PC-3 (cell line): Measurements from ENCODE around the gene CARNS1. TPM values are rescaled to one million over a fixed set of nuclear protein-coding genes. Genes with fewer than 3 reads are reported as not detected.
A peak's percentile ranks its signal among the peaks of the same experiment; 100 is the strongest.

Source experiments
- ATAC-seq: fragments of 200-7000 bp; cut with Tn5 transposase; 2 replicates; pipeline ENCODE4 v1.9.1; 2020; ENCODE audit warnings: mild to moderate bottlenecking, moderate library complexity
- BruUV-seq: library from RNA; stranded (reverse); fragments of 400-500 nt; replicated peaks from 2 replicates; lab custom pipeline; 2021; lab: Mats Ljungman, UMichigan
- CTCF ChIA-PET: fragments of 300-600 bp; sonication (Branson Sonifier 250); formaldehyde crosslinking; loops from one replicate; lab custom pipeline; 2022; ENCODE audit warnings: antibody characterized with exemption; lab: Charles Lee
- POLR2A ChIA-PET: fragments of 300-600 bp; sonication (Branson Sonifier 250); formaldehyde crosslinking; loops from one replicate; lab custom pipeline; 2022; ENCODE audit warnings: antibody characterized with exemption; ENCODE audit not compliant: unreplicated experiment; lab: Charles Lee
- DNase-seq: peaks from one replicate; pipeline ENCODE4 v3.0.0-alpha.2; 2015
- H2AFZ ChIP-seq: fragments of 300-600 bp; sonication (generic); 2 replicates; pipeline ENCODE4 v1.6.0; 2016; ENCODE audit warnings: antibody characterized with exemption, low read length
- H3F3A ChIP-seq: fragments of 300-600 bp; sonication (generic); one replicate; pipeline ENCODE4 v1.6.0; 2017; ENCODE audit warnings: antibody characterized with exemption, low read length, control low read depth, mild to moderate bottlenecking; ENCODE audit not compliant: unreplicated experiment
- H3K27ac ChIP-seq: fragments of 300-600 bp; sonication (generic); 2 replicates; pipeline ENCODE4 v1.5.1; 2016; ENCODE audit warnings: mild to moderate bottlenecking, low read length
- H3K27me3 ChIP-seq: fragments of 300-600 bp; sonication (generic); 2 replicates; pipeline ENCODE4 v1.6.1; 2016; ENCODE audit warnings: low read length, mixed read lengths
- H3K36me3 ChIP-seq: fragments of 300-600 bp; sonication (generic); 2 replicates; pipeline ENCODE4 v1.6.1; 2016; ENCODE audit warnings: low read depth, mixed run types, low read length, mixed read lengths
- H3K4me1 ChIP-seq: fragments of 300-600 bp; sonication (generic); 2 replicates; pipeline ENCODE4 v1.5.1; 2016; ENCODE audit warnings: low read length; ENCODE audit not compliant: insufficient read depth
- H3K4me2 ChIP-seq: fragments of 300-600 bp; sonication (generic); 2 replicates; pipeline ENCODE4 v1.6.0; 2016; ENCODE audit warnings: low read length
- H3K4me3 ChIP-seq: fragments of 300-600 bp; sonication (generic); 2 replicates; pipeline ENCODE4 v1.5.1; 2016; ENCODE audit warnings: mild to moderate bottlenecking, low read length, mixed read lengths
- H3K79me2 ChIP-seq: fragments of 300-600 bp; sonication (generic); 2 replicates; pipeline ENCODE4 v1.6.1; 2017; ENCODE audit warnings: low read length, mixed read lengths
- H3K9ac ChIP-seq: fragments of 300-600 bp; sonication (generic); 2 replicates; pipeline ENCODE4 v1.6.0; 2016; ENCODE audit warnings: mild to moderate bottlenecking, low read length
- H3K9me2 ChIP-seq: fragments of 300-600 bp; sonication (generic); replicated peaks from 2 replicates; pipeline ENCODE4 v1.6.1; 2016; ENCODE audit warnings: mixed run types, low read length, mixed read lengths
- H3K9me3 ChIP-seq: fragments of 300-600 bp; sonication (generic); 2 replicates; pipeline ENCODE4 v1.6.1; 2016; ENCODE audit warnings: low read length, mixed read lengths
- H4K20me1 ChIP-seq: fragments of 300-600 bp; sonication (generic); 2 replicates; pipeline ENCODE4 v1.6.1; 2016; ENCODE audit warnings: low read length, mixed read lengths
- EZH2 ChIP-seq: fragments of 300-600 bp; sonication (generic); IDR thresholded peaks from one replicate; pipeline ENCODE4 v1.6.1; 2017; ENCODE audit warnings: antibody characterized with exemption, mild to moderate bottlenecking, low read length; ENCODE audit not compliant: unreplicated experiment
- EZH2phosphoT487 ChIP-seq: fragments of 300-600 bp; sonication (generic); IDR thresholded peaks from 2 replicates; pipeline ENCODE4 v1.6.1; 2018; ENCODE audit warnings: mild to moderate bottlenecking, antibody characterized with exemption, low read length, borderline replicate concordance
- intact Hi-C: fragments of 100-400 bp; cut with micrococcal nuclease; formaldehyde crosslinking; loops from 2 replicates; pipeline ENCODE4 v1.9.0; 2023
- total RNA-seq: library from RNA; depleted of rRNA; stranded (reverse); fragments of >200 nt; gene quantifications from 2 replicates; pipeline ENCODE4 v1.2.3, GENCODE V29; 2014
- TF ChIP-seq, protein P1 (sequence below): fragments of 300-600 bp; sonication (generic); conservative IDR thresholded peaks from 2 replicates; pipeline ENCODE4 v1.5.1; 2017; ENCODE audit warnings: antibody characterized with exemption, low read depth, mild to moderate bottlenecking, low read length

CARNS1 gene
- total RNA-seq, 1 experiment from 2014 or later = 0.22 TPM

DNA sequence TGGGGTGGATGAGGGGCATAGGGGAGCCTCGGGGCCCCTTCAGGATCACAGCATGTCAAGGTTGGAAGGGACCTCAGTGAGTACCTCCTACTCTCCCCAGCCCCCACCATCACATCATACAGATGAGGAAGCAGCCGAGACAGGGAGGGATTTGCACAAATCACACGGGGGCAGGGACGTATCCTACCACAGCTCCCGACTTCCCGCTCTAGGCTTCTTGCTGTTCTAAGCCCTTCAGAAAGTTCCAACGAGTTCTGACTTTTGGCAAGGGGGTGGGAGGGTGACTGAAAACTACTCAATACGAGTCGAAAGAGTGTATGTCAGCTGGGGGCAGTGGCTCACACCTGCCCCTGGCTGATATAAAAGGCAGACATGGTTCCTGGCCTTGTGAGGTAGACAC is 28.4 kb upstream of the CARNS1 start:
- ATAC-seq (no peak), DNase-seq (no peak)
- ChIA-PET POLR2A (no interaction called here), CTCF (interaction anchor here (0.8 kb wide), 1 partner anchor 34 kb away, joined by 4 read pairs; no protein-coding TSS in a partner anchor)
- Histone ChIP-seq H3K9me3 (no peaks in the 10 kb centered on the region), H4K20me1 (no peaks in the 10 kb centered on the region), H3K79me2 (peaks cover 19% of the 10 kb centered on the region), H3K36me3 (no peaks in the 10 kb centered on the region), H2AFZ (no peak overlapping the region), H3K27ac (no peak overlapping the region), H3K4me2 (no peak overlapping the region), H3K27me3 (no peaks in the 10 kb centered on the region), H3K9me2 (no peaks in the 10 kb centered on the region), H3F3A (no peaks in the 10 kb centered on the region), H3K4me3 (no peak overlapping the region), H3K9ac (no peak overlapping the region), H3K4me1 (peaks cover 22% of the 10 kb centered on the region)
- TF ChIP-seq, protein P1, sequence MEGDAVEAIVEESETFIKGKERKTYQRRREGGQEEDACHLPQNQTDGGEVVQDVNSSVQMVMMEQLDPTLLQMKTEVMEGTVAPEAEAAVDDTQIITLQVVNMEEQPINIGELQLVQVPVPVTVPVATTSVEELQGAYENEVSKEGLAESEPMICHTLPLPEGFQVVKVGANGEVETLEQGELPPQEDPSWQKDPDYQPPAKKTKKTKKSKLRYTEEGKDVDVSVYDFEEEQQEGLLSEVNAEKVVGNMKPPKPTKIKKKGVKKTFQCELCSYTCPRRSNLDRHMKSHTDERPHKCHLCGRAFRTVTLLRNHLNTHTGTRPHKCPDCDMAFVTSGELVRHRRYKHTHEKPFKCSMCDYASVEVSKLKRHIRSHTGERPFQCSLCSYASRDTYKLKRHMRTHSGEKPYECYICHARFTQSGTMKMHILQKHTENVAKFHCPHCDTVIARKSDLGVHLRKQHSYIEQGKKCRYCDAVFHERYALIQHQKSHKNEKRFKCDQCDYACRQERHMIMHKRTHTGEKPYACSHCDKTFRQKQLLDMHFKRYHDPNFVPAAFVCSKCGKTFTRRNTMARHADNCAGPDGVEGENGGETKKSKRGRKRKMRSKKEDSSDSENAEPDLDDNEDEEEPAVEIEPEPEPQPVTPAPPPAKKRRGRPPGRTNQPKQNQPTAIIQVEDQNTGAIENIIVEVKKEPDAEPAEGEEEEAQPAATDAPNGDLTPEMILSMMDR = no peak
- TF ChIP-seq EZH2 (no peak), EZH2phosphoT487 (no peak)
- intact Hi-C loops = no loop called here
- no TSS peak for BruUV-seq

GRCh38 chr11:67387518-67387917 is 28.0 kb upstream of the CARNS1 start:
- H3K36me3 ChIP-seq = no peaks in the 10 kb centered on the region
- no peak for ATAC-seq
- H3K4me3 ChIP-seq = no peak overlapping the region
- BruUV-seq = no TSS peak
- H3K4me2 ChIP-seq = no peak overlapping the region
- ChIA-PET POLR2A (no interaction called here), CTCF (no interaction called here)
- no peaks in the 10 kb centered on the region for H4K20me1 ChIP-seq
- no peak overlapping the region for H2AFZ ChIP-seq
- H3K4me1 ChIP-seq = peaks cover 18% of the 10 kb centered on the region
- H3K9ac ChIP-seq = no peak overlapping the region
- TF ChIP-seq, protein P1 = no peak
- TF ChIP-seq EZH2 (no peak), EZH2phosphoT487 (no peak)
- H3K79me2 ChIP-seq = peaks cover 24% of the 10 kb centered on the region
- intact Hi-C loops = no loop called here
- H3K9me3 ChIP-seq = no peaks in the 10 kb centered on the region
- no peaks in the 10 kb centered on the region for H3K9me2 ChIP-seq
- no peak overlapping the region for H3K27ac ChIP-seq
- H3F3A ChIP-seq = no peaks in the 10 kb centered on the region
- no peak for DNase-seq
- no peaks in the 10 kb centered on the region for H3K27me3 ChIP-seq

GRCh38 chr11:67389477-67389876 is 26.0 kb upstream of the CARNS1 start:
- Histone ChIP-seq H3K9me3 (no peaks in the 10 kb centered on the region), H3K79me2 (peaks cover 27% of the 10 kb centered on the region), H3K36me3 (no peaks in the 10 kb centered on the region), H3K9me2 (no peaks in the 10 kb centered on the region), H3K9ac (no peak overlapping the region), H4K20me1 (no peaks in the 10 kb centered on the region), H3K4me3 (no peak overlapping the region), H2AFZ (no peak overlapping the region), H3K4me1 (peaks cover 19% of the 10 kb centered on the region), H3K27ac (no peak overlapping the region), H3K4me2 (no peak overlapping the region), H3F3A (no peaks in the 10 kb centered on the region), H3K27me3 (no peaks in the 10 kb centered on the region)
- no peak for TF ChIP-seq EZH2phosphoT487
- TF ChIP-seq, protein P1 = peak; percentile 80
- ATAC-seq (peak; percentile 23), DNase-seq (peak; percentile 75)
- ChIA-PET CTCF (interaction anchor here (0.5 to 0.7 kb wide), 2 partner anchors 8 to 16 kb away, joined by 3 to 4 read pairs; partner anchors contain the start of gene CLCF1), POLR2A (no interaction called here)
- no TSS peak for BruUV-seq
- intact Hi-C loops = no loop called here
